ENCODE data around the gene CPNE9. TPM values are rescaled to one million over a fixed set of nuclear protein-coding genes. Genes with fewer than 3 reads are reported as not detected.
A peak's percentile ranks its signal among the peaks of the same experiment; 100 is the strongest.

The CPNE9 gene
- total RNA-seq, 4 donors from 2014 or later = not detected

- Histone ChIP-seq H3K36me3 (peaks cover 0 to 13% of the 10 kb centered on the region in 2 donors), H3K27me3 (no peaks in the 10 kb centered on the region), H3K4me1 (peaks cover 16 to 21% of the 10 kb centered on the region in 2 donors), H3K9me3 (no peaks in the 10 kb centered on the region), H3K27ac (peak within 1 kb of the TSS; percentile 90 to 99 (median 96)), H3K4me3 (peak within 1 kb of the TSS; percentile 87 to 92 (median 90))
- in situ Hi-C loops (cut with MboI; ENCODE audit: low sequenced_read_pairs in 4 of 4) = no loop called here
- intact Hi-C loops (cut with DNase I; ENCODE audit: low total_unique reads) = loop anchor here (1.0 to 5.0 kb wide), 6 partner anchors 18 to 335 kb away; partner anchors contain the start of genes MTMR14, OGG1, SETD5 and TADA3
- DNase-seq = peak; percentile 99 to 100
- peak; percentile 90 to 92 for ATAC-seq
- TF ChIP-seq POLR2A (IDR thresholded peaks at IDR 0.05) = peak; percentile 27 to 58
- peak in 2 of 5 experiments; percentile 20 to 28 for TF ChIP-seq CTCF (IDR thresholded peaks at IDR 0.05 in 4 of 5, conservative IDR thresholded peaks at IDR 0.05 in 1 of 5)
These were observed 27.8 kb downstream of the CPNE9 start, which contains the start of gene BRPF1 for GRCh38 chr3:9731206-9732079. BRPF1 (plus strand) TSS chr3:9731735; CDS start chr3:9734141, 2,406 bp downstream.

- peaks cover 0 to 21% of the 10 kb centered on the region in 2 donors for H3K36me3 ChIP-seq
- H3K4me1 ChIP-seq = peaks cover 16 to 26% of the 10 kb centered on the region in 2 donors
- DNase-seq = no peak
- peak overlapping the region; percentile 90 to 99 (median 96) for H3K27ac ChIP-seq
- no peak for TF ChIP-seq CTCF (IDR thresholded peaks at IDR 0.05 in 4 of 5, conservative IDR thresholded peaks at IDR 0.05 in 1 of 5)
- TF ChIP-seq POLR2A (IDR thresholded peaks at IDR 0.05) = no peak
- intact Hi-C loops (cut with DNase I; ENCODE audit: low total_unique reads) = loop anchor here (5.0 kb wide), 2 partner anchors 60 to 230 kb away; no protein-coding TSS in a partner anchor
- in situ Hi-C loops (cut with MboI; ENCODE audit: low sequenced_read_pairs in 4 of 4) = no loop called here
- no peaks in the 10 kb centered on the region for H3K9me3 ChIP-seq
- H3K27me3 ChIP-seq = no peaks in the 10 kb centered on the region
- ATAC-seq = peak; percentile 8 to 11
- H3K4me3 ChIP-seq = peak overlapping the region; percentile 87 to 92 (median 90)
These were observed 28.6 kb downstream of the CPNE9 start for GRCh38 chr3:9732080-9732739.

GRCh38 chr3:9732740-9733115, 29.1 kb downstream of the CPNE9 start:
- H3K27ac ChIP-seq = peak overlapping the region; percentile 90 to 99 (median 96)
- no peak for ATAC-seq
- TF ChIP-seq CTCF (IDR thresholded peaks at IDR 0.05 in 4 of 5, conservative IDR thresholded peaks at IDR 0.05 in 1 of 5) (no peak), POLR2A (IDR thresholded peaks at IDR 0.05) (no peak)

GRCh38 chr3:9736831-9737230, 33.2 kb downstream of the CPNE9 start:
- no peaks in the 10 kb centered on the region for H3K27me3 ChIP-seq
- intact Hi-C loops (cut with DNase I; ENCODE audit: low total_unique reads) (no loop called here), in situ Hi-C loops (cut with MboI; ENCODE audit: low sequenced_read_pairs in 4 of 4) (no loop called here)
- peaks cover 0 to 67% of the 10 kb centered on the region in 2 donors for H3K36me3 ChIP-seq
- no peak overlapping the region for H3K27ac ChIP-seq
- no peak for TF ChIP-seq CTCF (IDR thresholded peaks at IDR 0.05 in 4 of 5, conservative IDR thresholded peaks at IDR 0.05 in 1 of 5)
- no peak for TF ChIP-seq POLR2A (IDR thresholded peaks at IDR 0.05)
- ATAC-seq (no peak), DNase-seq (no peak)
- no peak overlapping the region for H3K4me3 ChIP-seq
- H3K4me1 ChIP-seq = peaks cover 16 to 21% of the 10 kb centered on the region in 2 donors
- H3K9me3 ChIP-seq = no peaks in the 10 kb centered on the region

More at GRCh38 chr3:9732740-9733115, 29.1 kb downstream of the CPNE9 start:
- peaks cover 16 to 26% of the 10 kb centered on the region in 2 donors for H3K4me1 ChIP-seq
- intact Hi-C loops (cut with DNase I; ENCODE audit: low total_unique reads) (loop anchor here (5.0 kb wide), 2 partner anchors 60 to 230 kb away; no protein-coding TSS in a partner anchor), in situ Hi-C loops (cut with MboI; ENCODE audit: low sequenced_read_pairs in 4 of 4) (no loop called here)
- no peaks in the 10 kb centered on the region for H3K9me3 ChIP-seq
- no peaks in the 10 kb centered on the region for H3K27me3 ChIP-seq
- H3K36me3 ChIP-seq = peaks cover 0 to 26% of the 10 kb centered on the region in 2 donors
- peak overlapping the region; percentile 87 to 92 (median 90) for H3K4me3 ChIP-seq
- DNase-seq = no peak
